Heart right ventricle (tissue), 16 donors: ENCODE data around the gene MMP2. TPM values are rescaled to one million over a fixed set of nuclear protein-coding genes. Genes with fewer than 3 reads are reported as not detected.

Experiments used
- ATAC-seq, 8 donors: fragments of 200-7000 bp; cut with Tn5 transposase; one replicate each; pipeline ENCODE4 v1.9.1; 2020; ENCODE audit warnings: mild to moderate bottlenecking in 8 of 8, moderate library complexity in 8 of 8, moderate number of reproducible peaks in 1 of 8
- DNase-seq, 2 donors: peaks; one replicate each; pipeline ENCODE4 v3.0.0-alpha.2; 2020
- H3K27ac ChIP-seq, 10 donors: fragments of 200-600 bp; sonication (generic) in 2 of 10; one replicate each; pipeline versions ENCODE4 v1.5.0 to v1.8.0; 2020 to 2022; ENCODE audit warnings: mild to moderate bottlenecking in 3 of 10
- H3K27me3 ChIP-seq, 7 donors: fragments of 200-600 bp; one replicate each; pipeline ENCODE4 v1.8.0; 2021 to 2022; ENCODE audit warnings: mild to moderate bottlenecking in 2 of 7
- H3K36me3 ChIP-seq, 9 donors: fragments of 200-600 bp; sonication (generic) in 1 of 9; one replicate each; pipeline versions ENCODE4 v1.5.0 to v1.8.0; 2020 to 2022; ENCODE audit warnings: mild to moderate bottlenecking in 2 of 9
- H3K4me1 ChIP-seq, 9 donors: fragments of 200-600 bp; sonication (generic) in 1 of 9; one replicate each; pipeline versions ENCODE4 v1.5.0 to v1.8.0; 2020 to 2022; ENCODE audit warnings: mild to moderate bottlenecking in 4 of 9
- H3K4me3 ChIP-seq, 10 donors: fragments of 200-600 bp; sonication (generic) in 2 of 10; one replicate each; pipeline versions ENCODE4 v1.5.0 to v1.8.0; 2020 to 2022; ENCODE audit warnings: mild to moderate bottlenecking in 7 of 10, moderate library complexity in 2 of 10
- H3K9me3 ChIP-seq, 11 donors: fragments of 200-600 bp in 10 of 11; sonication (generic) in 2 of 11; one replicate each; pipeline versions ENCODE4 v1.5.0 to v1.8.0; 2013 to 2022; ENCODE audit warnings: mild to moderate bottlenecking in 2 of 11, control low read depth in 1 of 11, moderate library complexity in 1 of 11
- WGBS, 2 donors: extraction: QIAGEN DNeasy Blood & Tissue Kit; methylation state at CpG; one replicate each; pipeline ENCODE4 v1.1.7; 2013; ENCODE audit warnings: inconsistent platforms in 1 of 2; 5-methylcytosine and 5-hydroxymethylcytosine counted together
- intact Hi-C, 10 donors: fragments of 100-400 bp; cut with DNase I; formaldehyde crosslinking; loops; one replicate each; pipeline versions ENCODE4 v1.11.1 to v1.14.2; 2022
- polyA plus RNA-seq, 2 donors: library from polyadenylated mRNA; stranded (reverse); fragments of 200-250 nt; gene quantifications; one replicate each; pipeline ENCODE4 v1.2.3, GENCODE V29; 2013
- total RNA-seq, 10 donors: library from RNA; stranded (reverse); fragmentation: NEBNext Ultra II Directional in 3 of 10; extraction: Animal tissue kit (Norgen Biotek cat#: 25700) in 3 of 10; gene quantifications; one replicate each; pipeline versions ENCODE4 v1.2.1 to v1.2.4, GENCODE V29; 2021 to 2023
- TF ChIP-seq, protein P1 (sequence below), 9 donors: fragments of 200-600 bp; sonication (generic) in 2 of 9; IDR thresholded peaks; one replicate each; pipeline versions ENCODE4 v1.5.0 to v1.8.0; 2021 to 2022; ENCODE audit warnings: antibody characterized with exemption in 9 of 9, mild to moderate bottlenecking in 5 of 9, moderate library complexity in 1 of 9
- donor health status: Arrhythmogenic right ventricular cardiomyopathy.
- donor health status: ischemic (EF 13 %, LVEDD 7.1; RV severe dilation, severe dysfunction).
- donor health status: healthy with polysubstance abuse.
- donor health status: DM: no; HTN: yes; CAD: no.
- donor health status: DM: no; HTN: no; CAD: no.
- donor health status: ischemic (EF 25% LVEDD 6.9; RV normal size, moderate dysfunction).
- donor health status: ischemic (EF 25% LVEDD 5.7; RV mildly dilated, moderate dysfunction).
- donor health status: healthy.
- donor health status: DM: yes; HTN: yes; CAD: no.
- donor health status: Ischemic cardiomyopathy.
- donor health status: ischemic (EF 35%, LVEDD 5.7; RV mildly dilated, moderate dysfunction).
- donor health status: nonischemic (EF 11% LVEDD 7.7; RV severe dilation, severe dysfunction).
- donor health status: DM: yes; HTN: yes; CAD: no.
- donor health status: PGD.
- donor health status: ischemic (EF 29% LVEDD 5.4; RV normal size, mild dysfunction).
- donor health status: nonischemic (EF 23%, LVEDD 6.1; RV moderate dilation, normal function).

The MMP2 gene
- total and polyA plus RNA-seq, 12 donors = 36.1 to 157 (median 88.0) TPM

DNA sequence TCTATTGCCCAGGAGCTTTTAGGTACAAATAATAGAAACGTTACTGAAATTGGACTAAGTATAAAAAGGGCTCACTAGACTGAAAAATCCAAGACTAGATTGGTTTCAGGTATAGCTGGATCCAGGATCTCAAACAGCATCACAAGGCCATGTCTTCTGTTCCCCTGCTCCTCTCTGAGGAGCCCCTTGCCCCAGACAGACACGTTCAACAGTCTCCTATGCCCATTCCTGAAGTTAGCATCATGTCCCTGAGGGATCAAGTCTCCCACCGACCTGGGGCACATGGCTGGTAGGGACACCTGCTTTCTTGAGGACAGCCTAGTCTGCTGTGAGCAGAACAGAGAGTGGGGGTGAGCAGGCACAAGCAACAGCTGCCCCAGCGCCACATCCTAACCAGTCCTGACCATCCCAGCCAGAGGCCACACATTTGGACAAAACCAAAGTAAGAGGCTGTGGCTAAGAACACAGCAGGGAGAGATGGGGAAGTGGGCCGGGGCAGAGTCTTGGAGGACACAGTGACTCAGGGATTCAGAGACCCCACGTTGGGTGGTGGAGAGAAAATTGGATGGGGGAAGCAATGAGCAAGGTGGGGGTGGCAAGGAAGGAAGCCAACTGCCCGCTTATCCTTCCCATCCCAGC, 10.5 kb upstream of the MMP2 start:
- TF ChIP-seq, protein P1, sequence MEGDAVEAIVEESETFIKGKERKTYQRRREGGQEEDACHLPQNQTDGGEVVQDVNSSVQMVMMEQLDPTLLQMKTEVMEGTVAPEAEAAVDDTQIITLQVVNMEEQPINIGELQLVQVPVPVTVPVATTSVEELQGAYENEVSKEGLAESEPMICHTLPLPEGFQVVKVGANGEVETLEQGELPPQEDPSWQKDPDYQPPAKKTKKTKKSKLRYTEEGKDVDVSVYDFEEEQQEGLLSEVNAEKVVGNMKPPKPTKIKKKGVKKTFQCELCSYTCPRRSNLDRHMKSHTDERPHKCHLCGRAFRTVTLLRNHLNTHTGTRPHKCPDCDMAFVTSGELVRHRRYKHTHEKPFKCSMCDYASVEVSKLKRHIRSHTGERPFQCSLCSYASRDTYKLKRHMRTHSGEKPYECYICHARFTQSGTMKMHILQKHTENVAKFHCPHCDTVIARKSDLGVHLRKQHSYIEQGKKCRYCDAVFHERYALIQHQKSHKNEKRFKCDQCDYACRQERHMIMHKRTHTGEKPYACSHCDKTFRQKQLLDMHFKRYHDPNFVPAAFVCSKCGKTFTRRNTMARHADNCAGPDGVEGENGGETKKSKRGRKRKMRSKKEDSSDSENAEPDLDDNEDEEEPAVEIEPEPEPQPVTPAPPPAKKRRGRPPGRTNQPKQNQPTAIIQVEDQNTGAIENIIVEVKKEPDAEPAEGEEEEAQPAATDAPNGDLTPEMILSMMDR (IDR thresholded peaks at IDR 0.05) = no peak
- H3K9me3 ChIP-seq = no peaks in the 10 kb centered on the region
- H3K27ac ChIP-seq = no peak overlapping the region
- DNase-seq = no peak
- WGBS, 2 donors = 81 to 85% methylated on average over 7 of the region's 7 CpGs
- H3K4me1 ChIP-seq = peaks cover 0 to 10% (median 4%) of the 10 kb centered on the region in 9 donors
- intact Hi-C loops = loop anchor here in 7 of 10 donors (5.0 to 10.0 kb wide), 4 partner anchors 74 to 376 kb away; no protein-coding TSS in a partner anchor
- no peaks in the 10 kb centered on the region for H3K36me3 ChIP-seq
- no peaks in the 10 kb centered on the region for H3K27me3 ChIP-seq
- H3K4me3 ChIP-seq = no peak overlapping the region
- ATAC-seq = no peak

- Histone ChIP-seq H3K27me3 (no peaks in the 10 kb centered on the region), H3K4me3 (no peak overlapping the region), H3K27ac (no peak overlapping the region), H3K4me1 (peaks cover 0 to 10% (median 4%) of the 10 kb centered on the region in 9 donors), H3K9me3 (no peaks in the 10 kb centered on the region), H3K36me3 (no peaks in the 10 kb centered on the region)
- no peak for ATAC-seq
- DNase-seq = no peak
- TF ChIP-seq, protein P1 (IDR thresholded peaks at IDR 0.05) = no peak
- intact Hi-C loops = loop anchor here in 7 of 10 donors (5.0 to 10.0 kb wide), 4 partner anchors 72 to 375 kb away; no protein-coding TSS in a partner anchor
- WGBS, 2 donors = 88 to 91% methylated on average over 9 of the region's 9 CpGs
Measured at GRCh38 chr16:55469821-55470532, 9.0 kb upstream of the MMP2 start.

- Histone ChIP-seq H3K4me3 (no peak overlapping the region), H3K27ac (peak overlapping the region in 2 of 10 donors; percentile 19 to 57), H3K4me1 (peaks cover 0 to 16% (median 3%) of the 10 kb centered on the region in 9 donors), H3K36me3 (no peaks in the 10 kb centered on the region), H3K9me3 (no peaks in the 10 kb centered on the region), H3K27me3 (no peaks in the 10 kb centered on the region)
- intact Hi-C loops = no loop called here
- TF ChIP-seq, protein P1 (IDR thresholded peaks at IDR 0.05) = no peak
- no peak for DNase-seq
- peak in 7 of 8 donors; percentile 13 to 45 (median 34) for ATAC-seq
- WGBS, 2 donors = 58 to 60% methylated on average over 7 of the region's 7 CpGs
Measured at GRCh38 chr16:55470533-55471371, 8.2 kb upstream of the MMP2 start.
